Dedifferentiated amniotic fluid mesenchymal stem cell (primary cell): Measurements from ENCODE around the gene SORCS3.

Experiments
- DNase-seq: peaks from one replicate; pipeline ENCODE4 v3.0.0-alpha.2; 2016; ENCODE audit errors: extremely low spot score

Gene SORCS3

GRCh38 chr10:104641187-104641936, at the start of gene SORCS3:
SORCS3 (plus strand) TSS chr10:104641290.
- DNase-seq = no peak

- no peak for DNase-seq
Observed at GRCh38 chr10:104591441-104591840, 49.6 kb upstream of the SORCS3 start.

DNA sequence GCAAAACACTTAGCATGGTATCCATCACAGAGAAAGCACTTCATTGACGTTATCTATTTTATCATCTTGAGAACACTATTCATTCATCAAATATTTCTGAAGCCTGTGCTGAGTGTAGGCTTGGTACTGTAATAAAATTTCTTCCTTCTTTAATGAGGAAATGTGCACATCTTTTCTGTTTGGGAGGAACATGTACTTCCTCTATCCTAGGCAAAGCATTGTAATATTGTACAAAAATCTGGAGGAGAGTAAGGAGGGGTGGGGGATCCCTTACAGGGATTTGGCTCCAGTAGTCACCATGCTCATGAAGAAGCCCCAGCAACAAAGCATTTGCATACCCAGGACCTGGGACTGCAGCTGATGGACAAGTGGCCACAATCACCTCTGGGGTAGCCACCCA, 39.9 kb upstream of the SORCS3 start:
- no peak for DNase-seq

GRCh38 chr10:104608091-104608828, 32.8 kb upstream of the SORCS3 start:
- no peak for DNase-seq

- DNase-seq = no peak
Observed at GRCh38 chr10:104612571-104613205, 28.4 kb upstream of the SORCS3 start.

DNA sequence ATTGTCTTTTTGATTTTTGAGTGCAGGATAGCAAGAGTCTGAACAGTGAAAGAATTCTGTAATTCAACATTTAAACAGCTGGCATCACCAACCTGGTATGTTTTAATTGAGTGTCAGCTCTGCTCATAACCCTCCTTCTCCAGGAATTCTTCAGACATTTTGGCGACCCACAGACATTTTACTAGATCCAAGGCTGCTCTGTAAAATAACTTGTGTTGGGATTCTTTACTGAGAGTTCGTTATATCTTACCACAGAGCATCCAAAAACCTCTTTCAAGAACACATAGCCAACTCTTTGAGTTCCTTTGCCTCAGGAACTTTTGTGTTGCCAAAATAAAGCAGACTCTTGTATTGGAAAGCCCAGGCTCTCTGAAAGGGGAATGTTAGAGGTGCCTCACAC, 27.7 kb upstream of the SORCS3 start:
- no peak for DNase-seq

GRCh38 chr10:104614245-104614831, 26.8 kb upstream of the SORCS3 start:
- no peak for DNase-seq

DNA sequence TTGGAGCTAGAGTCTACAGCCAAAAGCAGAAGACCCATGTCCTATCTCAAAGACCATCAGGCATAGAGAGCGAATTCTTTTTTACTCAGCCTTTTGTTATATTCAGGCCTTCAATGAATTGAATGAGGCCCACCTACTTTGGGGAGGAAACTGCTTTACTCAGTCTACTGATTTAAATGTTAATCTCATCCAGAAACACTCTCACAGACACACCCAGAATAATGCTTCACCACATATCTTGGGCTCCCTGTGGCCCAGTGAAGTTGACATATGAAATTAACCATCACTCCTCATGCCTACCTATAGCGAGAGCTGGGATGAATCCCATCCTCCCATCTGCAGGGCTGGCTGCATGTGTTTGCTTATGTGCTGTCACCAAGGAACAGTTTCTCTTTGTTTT, 26.0 kb upstream of the SORCS3 start:
- no peak for DNase-seq

GRCh38 chr10:104617831-104618230, 23.3 kb upstream of the SORCS3 start:
- DNase-seq = no peak

- DNase-seq = no peak
Observed at GRCh38 chr10:104622175-104622574, 18.9 kb upstream of the SORCS3 start.

GRCh38 chr10:104622598-104623209, 18.4 kb upstream of the SORCS3 start:
- no peak for DNase-seq

DNA sequence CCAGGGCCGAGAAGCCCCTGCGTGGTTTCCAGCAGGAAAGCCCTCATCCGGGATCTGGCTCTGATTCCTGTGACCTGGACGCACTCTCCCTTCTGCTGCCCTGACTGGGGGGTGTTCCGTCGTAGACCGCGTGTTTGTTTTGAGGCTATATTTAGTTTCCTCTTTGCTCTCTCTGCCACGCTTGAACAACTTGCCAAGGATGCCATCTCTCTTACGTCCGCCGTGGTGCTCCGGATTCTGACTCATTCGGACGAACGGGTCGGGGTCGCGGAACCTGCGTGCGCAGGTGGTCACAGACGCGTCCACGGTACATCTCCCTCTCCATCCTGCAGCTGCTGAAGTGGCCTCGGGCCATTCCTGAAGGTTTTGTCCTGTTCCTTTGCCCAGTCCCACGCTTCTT, 10.4 kb upstream of the SORCS3 start:
- DNase-seq = no peak

- DNase-seq = no peak
Observed at GRCh38 chr10:104631946-104632345, 9.1 kb upstream of the SORCS3 start.

GRCh38 chr10:104638861-104639589, 2.1 kb upstream of the SORCS3 start:
- DNase-seq = no peak

GRCh38 chr10:104639590-104640338, 1.3 kb upstream of the SORCS3 start:
- DNase-seq = no peak

GRCh38 chr10:104640339-104641186, 527 bp upstream of the SORCS3 start:
- DNase-seq = no peak

GRCh38 chr10:104641937-104642657, 1.0 kb downstream of the SORCS3 start:
- no peak for DNase-seq

- no peak for DNase-seq
Observed at GRCh38 chr10:104642658-104643302, 1.7 kb downstream of the SORCS3 start.

GRCh38 chr10:104643303-104643663, 2.2 kb downstream of the SORCS3 start:
- no peak for DNase-seq
